Mucosa of stomach (tissue), 1 donor: ENCODE data around the gene ZNF569.
A peak's percentile ranks its signal among the peaks of the same experiment; 100 is the strongest.

Experiments
- H3K27me3 ChIP-seq: one replicate; pipeline ENCODE4 v1.7.0; 2013; ENCODE audit warnings: mild to moderate bottlenecking, low read length; ENCODE audit not compliant: control insufficient read depth, insufficient read depth
- H3K36me3 ChIP-seq: one replicate; pipeline ENCODE4 v1.7.0; 2013; ENCODE audit warnings: low read length; ENCODE audit not compliant: control insufficient read depth, insufficient read depth
- H3K4me1 ChIP-seq: one replicate; pipeline ENCODE4 v1.7.0; 2013; ENCODE audit warnings: mild to moderate bottlenecking, low read length; ENCODE audit not compliant: control insufficient read depth, insufficient read depth
- H3K4me3 ChIP-seq: one replicate; pipeline ENCODE4 v1.7.0; 2013; ENCODE audit warnings: low read length
- H3K9ac ChIP-seq: one replicate; pipeline ENCODE4 v1.7.0; 2013; ENCODE audit warnings: mild to moderate bottlenecking, low read length, moderate library complexity
- H3K9me3 ChIP-seq: one replicate; pipeline ENCODE4 v1.7.0; 2013; ENCODE audit warnings: mild to moderate bottlenecking, low read length, moderate library complexity; ENCODE audit not compliant: control insufficient read depth
- donor health status: Pancreatic carcinoma.

The ZNF569 gene

GRCh38 chr19:37466798-37467607 is at the start of gene ZNF569:
ZNF569 (minus strand) TSS chr19:37467444; CDS start chr19:37444921, 22,523 bp downstream.
- H3K36me3 ChIP-seq = no peaks in the 10 kb centered on the region
- H3K9me3 ChIP-seq = no peaks in the 10 kb centered on the region
- H3K9ac ChIP-seq = peak within 1 kb of the TSS; percentile 73
- H3K27me3 ChIP-seq = no peaks in the 10 kb centered on the region
- peaks cover 8% of the 10 kb centered on the region for H3K4me1 ChIP-seq
- peak within 1 kb of the TSS; percentile 33 for H3K4me3 ChIP-seq

GRCh38 chr19:37513397-37513796 is 46.2 kb upstream of the ZNF569 start:
- Histone ChIP-seq H3K27me3 (no peaks in the 10 kb centered on the region), H3K36me3 (no peaks in the 10 kb centered on the region), H3K9ac (no peak overlapping the region), H3K4me3 (no peak overlapping the region), H3K4me1 (no peaks in the 10 kb centered on the region), H3K9me3 (no peaks in the 10 kb centered on the region)

DNA sequence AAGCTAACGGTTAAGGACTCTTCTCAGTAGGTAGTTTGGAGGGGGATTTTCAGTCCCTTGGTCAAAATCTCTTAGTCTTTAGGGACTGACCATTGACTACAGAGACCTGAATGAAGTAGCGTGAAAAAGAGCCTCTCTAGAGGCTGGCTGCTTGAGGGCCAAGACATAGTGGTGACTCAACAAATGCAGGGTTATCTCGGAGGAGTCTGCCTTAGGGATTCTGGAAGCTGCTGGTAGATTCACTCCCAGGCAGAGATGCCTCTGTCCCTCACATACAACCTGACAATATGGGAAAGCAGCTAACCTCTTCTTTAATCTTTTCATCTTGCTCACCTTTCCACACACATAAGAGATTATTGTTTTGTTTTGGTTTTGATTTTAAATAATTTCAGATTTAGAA is 44.6 kb upstream of the ZNF569 start:
- Histone ChIP-seq H3K4me1 (no peaks in the 10 kb centered on the region), H3K4me3 (no peak overlapping the region)

DNA sequence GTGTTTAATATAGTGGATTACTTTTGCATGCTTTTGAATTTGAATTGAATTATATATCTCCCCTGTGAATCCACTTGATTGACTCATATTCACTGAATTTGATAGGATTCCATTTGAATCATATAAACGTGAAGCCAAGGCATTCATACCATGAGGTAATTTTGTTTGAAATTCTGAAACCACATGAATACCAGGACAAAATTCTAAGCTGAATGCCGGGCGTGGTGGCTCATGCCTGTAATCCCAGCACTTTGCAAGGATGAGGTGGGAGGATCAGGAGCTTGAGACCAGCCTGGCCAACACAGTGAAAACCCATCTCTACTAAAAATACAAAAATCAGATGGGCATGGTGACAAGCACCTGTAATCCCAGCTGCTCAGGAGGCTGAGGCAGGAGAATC is 43.9 kb upstream of the ZNF569 start:
- no peaks in the 10 kb centered on the region for H3K27me3 ChIP-seq

More for the DNA sequence above, 44.6 kb upstream of the ZNF569 start:
- H3K36me3 ChIP-seq = no peaks in the 10 kb centered on the region
- no peak overlapping the region for H3K9ac ChIP-seq
- H3K9me3 ChIP-seq = no peaks in the 10 kb centered on the region
- no peaks in the 10 kb centered on the region for H3K27me3 ChIP-seq

DNA sequence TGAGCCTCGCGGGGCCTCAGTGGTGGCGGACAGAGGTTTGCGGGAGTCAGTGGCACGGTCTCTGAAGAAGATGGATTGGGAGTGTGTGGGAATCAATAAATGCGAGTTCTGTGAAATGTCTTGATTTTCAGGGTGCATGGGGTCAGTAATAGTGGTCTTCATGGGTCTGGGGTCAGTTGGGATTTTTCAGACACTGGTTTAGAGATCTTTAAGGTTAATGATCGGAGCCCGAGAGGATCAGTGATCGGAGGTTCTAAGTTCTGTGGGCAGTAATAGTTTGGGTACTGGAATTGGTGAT is 39.9 kb upstream of the ZNF569 start:
- Histone ChIP-seq H3K9me3 (peaks cover 7% of the 10 kb centered on the region), H3K4me1 (peaks cover 9% of the 10 kb centered on the region), H3K4me3 (peak overlapping the region; percentile 95), H3K9ac (peak overlapping the region; percentile 91), H3K36me3 (no peaks in the 10 kb centered on the region), H3K27me3 (no peaks in the 10 kb centered on the region)

More for the DNA sequence above, 43.9 kb upstream of the ZNF569 start:
- H3K36me3 ChIP-seq = no peaks in the 10 kb centered on the region
- no peaks in the 10 kb centered on the region for H3K4me1 ChIP-seq
- no peak overlapping the region for H3K9ac ChIP-seq
- H3K4me3 ChIP-seq = no peak overlapping the region
- H3K9me3 ChIP-seq = no peaks in the 10 kb centered on the region

DNA sequence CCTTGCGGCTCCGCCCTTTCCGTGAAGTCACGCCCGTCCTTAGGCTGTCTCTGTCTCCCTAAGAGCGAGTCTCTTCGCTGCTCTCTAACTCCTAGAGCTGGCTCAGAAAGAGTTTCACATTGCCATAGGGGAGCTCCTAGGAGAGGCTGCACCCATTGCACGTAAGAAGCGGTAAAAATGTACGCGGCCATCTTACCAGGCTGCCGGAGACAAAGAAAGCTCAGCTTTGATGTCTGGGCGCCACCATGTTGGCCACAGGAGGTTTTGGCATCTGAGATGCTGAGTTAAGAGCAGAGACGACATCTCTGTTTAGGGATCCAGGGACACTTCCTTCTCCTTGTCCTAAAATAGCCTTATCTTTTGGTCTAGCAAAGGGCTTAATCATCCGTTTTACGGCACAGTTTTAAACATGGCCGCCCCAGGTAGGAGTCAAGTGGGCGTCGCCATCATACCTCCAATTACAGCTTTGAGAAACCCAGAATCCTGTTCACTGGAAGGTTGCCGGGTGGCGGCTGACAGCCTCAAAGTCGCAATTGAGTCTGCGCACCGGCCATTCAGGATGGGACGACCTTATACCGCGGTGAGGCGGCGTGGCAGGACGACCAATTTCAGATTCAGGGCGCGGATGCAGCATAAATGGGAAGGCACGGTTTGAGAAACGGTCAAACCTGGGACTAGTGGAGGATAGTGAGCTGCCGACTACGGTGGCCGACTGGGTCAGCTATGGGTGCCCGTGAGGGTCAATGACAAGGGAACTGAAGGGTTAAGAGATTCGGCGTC is 39.3 kb upstream of the ZNF569 start, which contains the start of gene ZNF793:
ZNF793 (plus strand) TSS at position 553 of the 780 bp plus-strand sequence. CDS start 16,501 bp downstream, outside the sequence.
- no peaks in the 10 kb centered on the region for H3K27me3 ChIP-seq
- H3K4me1 ChIP-seq = peaks cover 9% of the 10 kb centered on the region
- H3K9me3 ChIP-seq = peaks cover 7% of the 10 kb centered on the region
- peak within 1 kb of the TSS; percentile 91 for H3K9ac ChIP-seq
- H3K4me3 ChIP-seq = peak within 1 kb of the TSS; percentile 95
- H3K36me3 ChIP-seq = no peaks in the 10 kb centered on the region

GRCh38 chr19:37505958-37506386 is 38.7 kb upstream of the ZNF569 start:
- peak overlapping the region; percentile 91 for H3K9ac ChIP-seq
- no peaks in the 10 kb centered on the region for H3K36me3 ChIP-seq
- peaks cover 7% of the 10 kb centered on the region for H3K9me3 ChIP-seq
- H3K27me3 ChIP-seq = no peaks in the 10 kb centered on the region
- H3K4me3 ChIP-seq = peak overlapping the region; percentile 95
- H3K4me1 ChIP-seq = peaks cover 9% of the 10 kb centered on the region

DNA sequence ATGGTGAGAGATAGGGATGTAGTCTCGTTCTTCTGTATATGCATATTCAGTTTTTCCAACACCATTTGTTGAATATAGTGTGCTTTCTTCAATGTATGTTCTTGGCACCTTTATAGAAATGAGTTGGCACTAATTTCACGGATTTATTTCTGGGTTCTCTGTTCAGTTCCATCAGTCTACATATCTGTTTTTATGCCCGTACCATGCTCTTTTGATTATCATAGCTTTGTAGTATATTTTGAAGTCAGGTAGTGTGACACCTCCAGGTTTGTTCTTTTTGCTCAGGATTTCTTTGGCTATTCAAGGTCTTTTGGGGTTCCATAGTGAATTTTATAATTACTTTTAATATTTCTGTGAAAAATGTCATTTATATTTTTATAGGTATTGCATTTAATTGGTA is 25.0 kb upstream of the ZNF569 start:
- Histone ChIP-seq H3K4me1 (no peaks in the 10 kb centered on the region), H3K9ac (no peak overlapping the region), H3K27me3 (no peaks in the 10 kb centered on the region), H3K36me3 (no peaks in the 10 kb centered on the region), H3K4me3 (no peak overlapping the region), H3K9me3 (peaks cover 4% of the 10 kb centered on the region)

DNA sequence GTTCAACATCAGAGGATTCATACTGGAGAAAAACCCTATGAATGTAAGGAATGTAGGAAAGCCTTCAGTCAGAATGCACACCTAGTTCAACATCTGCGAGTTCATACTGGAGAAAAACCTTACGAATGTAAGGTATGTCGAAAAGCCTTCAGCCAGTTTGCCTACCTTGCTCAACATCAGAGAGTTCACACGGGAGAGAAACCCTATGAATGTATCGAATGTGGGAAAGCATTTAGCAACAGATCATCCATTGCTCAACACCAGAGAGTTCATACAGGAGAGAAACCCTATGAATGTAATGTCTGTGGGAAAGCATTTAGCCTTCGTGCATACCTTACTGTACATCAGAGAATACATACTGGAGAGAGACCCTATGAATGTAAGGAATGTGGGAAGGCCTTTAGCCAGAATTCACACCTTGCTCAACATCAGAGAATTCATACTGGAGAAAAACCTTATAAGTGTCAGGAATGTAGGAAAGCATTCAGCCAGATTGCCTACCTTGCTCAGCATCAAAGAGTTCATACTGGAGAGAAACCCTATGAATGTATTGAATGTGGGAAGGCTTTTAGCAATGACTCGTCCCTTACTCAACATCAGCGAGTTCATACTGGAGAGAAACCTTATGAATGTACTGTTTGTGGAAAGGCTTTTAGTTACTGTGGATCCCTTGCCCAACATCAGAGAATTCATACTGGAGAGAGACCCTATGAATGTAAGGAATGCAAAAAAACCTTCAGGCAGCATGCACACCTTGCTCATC is 17.3 kb upstream of the ZNF569 start:
- Histone ChIP-seq H3K4me1 (no peaks in the 10 kb centered on the region), H3K4me3 (no peak overlapping the region), H3K9me3 (peaks cover 32% of the 10 kb centered on the region), H3K9ac (no peak overlapping the region), H3K27me3 (no peaks in the 10 kb centered on the region), H3K36me3 (peaks cover 8% of the 10 kb centered on the region)

GRCh38 chr19:37472165-37472564 is 4.9 kb upstream of the ZNF569 start:
- H3K4me3 ChIP-seq = no peak overlapping the region
- no peaks in the 10 kb centered on the region for H3K9me3 ChIP-seq

GRCh38 chr19:37470216-37470615 is 3.0 kb upstream of the ZNF569 start:
- peak overlapping the region; percentile 66 for H3K9ac ChIP-seq

More at GRCh38 chr19:37472165-37472564, 4.9 kb upstream of the ZNF569 start:
- Histone ChIP-seq H3K27me3 (no peaks in the 10 kb centered on the region), H3K36me3 (no peaks in the 10 kb centered on the region), H3K4me1 (peaks cover 8% of the 10 kb centered on the region), H3K9ac (no peak overlapping the region)

More at GRCh38 chr19:37470216-37470615, 3.0 kb upstream of the ZNF569 start:
- H3K4me3 ChIP-seq = no peak overlapping the region
- peaks cover 8% of the 10 kb centered on the region for H3K4me1 ChIP-seq
- H3K27me3 ChIP-seq = no peaks in the 10 kb centered on the region
- H3K9me3 ChIP-seq = no peaks in the 10 kb centered on the region
- no peaks in the 10 kb centered on the region for H3K36me3 ChIP-seq
